Activated effector memory CD4-positive, alpha-beta T cell treated with Interleukin-2 at 50 U/mL for 16 hours (primary cell): Measurements from ENCODE around the gene SHC4.
"Not testable (repeated sequence)": the region's sequence is repeated elsewhere in the genome, so short reads cannot be mapped to it uniquely, and the experiment has no call there.

ENCODE experiments used
- DNase-seq: peaks from one replicate; pipeline ENCODE4 v3.0.0-alpha.2; 2020

The SHC4 gene

GRCh38 chr15:48877630-48878595 is 85.8 kb downstream of the SHC4 start, which contains the start of gene EID1:
TSS of gene EID1 (plus strand) at chr15:48878134. CDS start at chr15:48878177, 43 bp downstream.
- DNase-seq = peak; percentile 91

- no peak for DNase-seq
These were observed 87.7 kb downstream of the SHC4 start for GRCh38 chr15:48876057-48876456.

GRCh38 chr15:48875241-48875960 is 88.3 kb downstream of the SHC4 start:
- DNase-seq = no peak

- DNase-seq = no peak
These were observed 91.1 kb downstream of the SHC4 start for GRCh38 chr15:48872632-48873031.

- DNase-seq = no peak
These were observed 92.2 kb downstream of the SHC4 start for GRCh38 chr15:48871542-48871941.

- no peak for DNase-seq
These were observed 93.8 kb downstream of the SHC4 start for GRCh38 chr15:48869966-48870365.

GRCh38 chr15:48868536-48868935 is 95.2 kb downstream of the SHC4 start:
- no peak for DNase-seq

- DNase-seq = no peak
These were observed 95.7 kb downstream of the SHC4 start for GRCh38 chr15:48868023-48868422.

- no peak for DNase-seq
These were observed 97.6 kb downstream of the SHC4 start for GRCh38 chr15:48866141-48866563.

- DNase-seq = no peak
These were observed 98.2 kb downstream of the SHC4 start for GRCh38 chr15:48865370-48866079.

GRCh38 chr15:48862705-48863104 is 101.0 kb downstream of the SHC4 start:
- DNase-seq = no peak

GRCh38 chr15:48861813-48862431 is 101.8 kb downstream of the SHC4 start:
- DNase-seq = no peak

GRCh38 chr15:48859426-48859825 is 104.3 kb downstream of the SHC4 start:
- DNase-seq = no peak

GRCh38 chr15:48858401-48858800 is 105.3 kb downstream of the SHC4 start:
- no peak for DNase-seq

- DNase-seq = no peak
These were observed 106.8 kb downstream of the SHC4 start for GRCh38 chr15:48856942-48857341.

- no peak for DNase-seq
These were observed 107.9 kb downstream of the SHC4 start for GRCh38 chr15:48855501-48856440.

GRCh38 chr15:48854434-48854833 is 109.3 kb downstream of the SHC4 start:
- DNase-seq = not testable (repeated sequence)

GRCh38 chr15:48851956-48852355 is 111.8 kb downstream of the SHC4 start:
- no peak for DNase-seq

GRCh38 chr15:48850648-48851047 is 113.1 kb downstream of the SHC4 start:
- no peak for DNase-seq

- DNase-seq = no peak
These were observed 118.6 kb downstream of the SHC4 start for GRCh38 chr15:48845123-48845522.

GRCh38 chr15:48842501-48842900 is 121.2 kb downstream of the SHC4 start:
- DNase-seq = no peak

GRCh38 chr15:48834756-48835155 is 129.0 kb downstream of the SHC4 start:
- DNase-seq = no peak
